Inferior parietal cortex (tissue), 1 donor: ENCODE results near the gene FGD6.
"Not testable (repeated sequence)": the region's sequence is repeated elsewhere in the genome, so short reads cannot be mapped to it uniquely, and the experiment has no call there.

Experiments
- DNase-seq: peaks from one replicate; pipeline ENCODE4 v3.0.0-alpha.2; 2016; ENCODE audit errors: extremely low spot score

The FGD6 gene

DNA sequence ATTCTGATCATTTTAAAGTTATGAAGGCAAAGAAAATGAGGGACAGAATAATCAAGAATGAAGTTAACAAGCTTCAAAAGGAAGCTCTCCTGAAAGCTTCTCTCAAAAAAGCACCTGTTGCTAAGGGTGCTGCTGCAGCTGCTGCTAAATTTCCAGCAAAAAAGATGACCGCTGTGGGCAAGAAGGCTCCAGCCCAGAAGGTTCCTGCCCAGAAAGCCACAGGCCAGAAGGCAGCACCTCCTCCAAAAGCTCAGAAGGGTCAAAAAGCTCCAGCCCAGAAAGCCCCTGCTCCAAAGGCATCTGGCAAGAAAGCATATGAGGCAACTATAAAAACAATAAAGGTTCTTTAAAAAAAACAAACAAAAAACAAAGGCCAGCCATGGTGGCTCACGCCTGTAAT is 91.2 kb downstream of the FGD6 start:
- no peak for DNase-seq

- no peak for DNase-seq
These were observed 93.2 kb downstream of the FGD6 start for GRCh38 chr12:95124106-95124505.

GRCh38 chr12:95118788-95119179 is 98.5 kb downstream of the FGD6 start:
- no peak for DNase-seq

DNA sequence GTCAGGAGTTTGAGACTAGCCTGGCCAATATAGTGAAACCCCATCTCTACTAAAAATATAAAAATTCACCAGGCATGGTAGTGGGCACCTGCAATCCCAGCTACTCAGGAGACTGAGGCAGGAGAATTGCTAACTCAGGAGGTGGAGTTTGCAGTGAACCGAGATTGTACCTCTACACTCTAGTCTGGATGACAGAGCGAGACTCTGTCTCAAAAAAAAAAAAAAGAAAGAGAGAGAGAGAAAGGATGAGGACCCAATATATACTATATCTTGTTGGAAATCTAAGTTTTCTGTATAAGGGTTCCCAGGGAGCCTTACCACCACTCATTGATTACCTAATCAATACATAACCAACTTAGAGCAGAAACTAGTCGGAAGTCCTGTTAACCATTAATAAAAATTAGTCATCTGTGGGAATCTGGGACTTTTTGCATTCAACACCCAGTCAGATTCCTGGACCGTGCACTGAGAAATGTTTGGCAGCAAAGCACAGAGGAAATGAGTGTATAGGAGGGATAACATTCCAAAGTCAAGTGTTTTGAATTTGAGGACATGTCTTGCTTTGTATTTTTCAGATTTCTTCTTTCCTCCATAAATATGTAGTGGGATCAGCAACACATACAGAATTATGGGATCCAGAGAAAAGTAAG is 99.0 kb downstream of the FGD6 start:
- no peak for DNase-seq

GRCh38 chr12:95117178-95117599 is 100.1 kb downstream of the FGD6 start:
- DNase-seq, result peak; percentile 88

DNA sequence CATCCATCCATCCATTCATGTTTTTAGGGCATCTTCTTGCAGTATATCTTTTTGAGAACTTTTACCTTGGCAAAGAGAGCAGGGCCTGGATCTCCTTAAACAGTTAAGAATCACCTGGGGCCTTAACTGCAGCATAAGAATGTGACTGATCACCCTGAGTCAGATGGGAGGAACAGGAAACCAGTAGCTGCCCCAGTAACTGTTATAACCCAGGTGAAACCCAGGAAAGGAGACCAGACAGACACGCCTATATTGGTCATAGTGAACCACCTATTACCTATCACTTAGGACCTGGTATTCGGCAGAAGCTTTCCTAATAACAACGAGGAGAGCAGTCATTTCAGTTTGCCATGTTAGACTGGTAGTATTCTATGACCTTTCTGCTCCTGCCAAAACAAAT is 100.5 kb downstream of the FGD6 start:
- DNase-seq, result no peak

DNA sequence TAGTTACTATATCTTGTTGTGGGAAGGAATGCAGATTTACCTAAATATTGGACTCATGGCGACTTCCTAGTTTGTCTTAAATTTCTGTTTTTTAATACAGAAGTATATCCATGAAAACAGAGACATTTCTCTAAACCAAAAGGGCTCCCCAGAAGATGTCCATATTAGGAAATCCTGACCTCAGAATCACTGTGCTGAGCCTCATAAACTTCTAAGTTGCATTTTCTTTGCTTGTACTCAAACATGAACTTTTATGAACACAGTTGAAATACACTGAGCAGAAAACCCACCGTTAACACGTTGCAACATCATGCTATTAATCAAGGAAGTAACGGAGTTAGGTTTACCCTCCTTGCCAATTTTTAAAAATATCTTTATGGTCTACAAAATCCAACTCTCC is 100.9 kb downstream of the FGD6 start:
- no peak for DNase-seq

DNA sequence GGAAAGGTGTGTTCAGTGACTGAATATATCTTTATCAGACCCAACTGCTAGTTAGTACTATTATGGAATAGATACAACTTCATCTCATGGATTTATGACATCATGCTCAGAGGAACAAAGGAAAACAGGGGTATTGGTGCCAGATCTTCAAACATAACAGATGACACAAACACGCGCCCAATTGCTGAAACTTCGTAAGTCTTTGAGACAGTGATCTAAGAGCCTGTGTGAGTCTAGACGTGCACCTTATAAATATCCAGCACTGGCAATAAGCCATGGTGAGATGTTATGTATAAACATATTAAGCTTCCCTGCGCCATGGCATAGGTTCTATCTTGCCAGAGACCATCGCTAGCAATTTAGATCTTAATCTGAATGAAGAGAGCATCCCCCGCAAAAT is 101.6 kb downstream of the FGD6 start:
- no peak for DNase-seq

GRCh38 chr12:95114766-95115405 is 102.4 kb downstream of the FGD6 start:
- no peak for DNase-seq

GRCh38 chr12:95107362-95107761 is 109.9 kb downstream of the FGD6 start:
- DNase-seq, result no peak

GRCh38 chr12:95105540-95105939 is 111.7 kb downstream of the FGD6 start:
- DNase-seq, result no peak

DNA sequence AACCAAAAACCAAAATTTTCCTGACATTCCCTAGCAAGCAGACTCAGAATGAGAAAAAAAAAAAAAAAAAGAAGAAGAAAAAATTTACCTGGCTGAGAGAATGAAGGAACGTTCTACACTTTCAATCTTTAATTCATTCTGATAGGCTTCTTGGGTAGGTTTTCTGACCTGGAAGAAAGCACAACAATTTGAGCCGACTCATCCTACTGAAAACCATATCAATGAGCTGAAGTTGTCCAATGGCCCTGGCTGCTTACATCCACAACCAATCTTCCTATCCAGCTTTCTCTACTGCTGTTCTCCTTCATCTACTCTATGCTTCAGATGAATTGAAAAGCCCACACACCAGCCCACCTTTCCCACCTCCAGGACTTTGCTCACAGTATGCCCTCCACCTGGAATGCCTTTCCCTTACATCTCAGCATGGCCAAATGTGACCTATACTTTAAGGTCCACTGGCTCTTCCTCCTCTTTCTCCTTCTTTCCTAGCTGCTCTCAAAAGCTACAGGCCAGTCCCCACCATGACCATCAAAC is 112.3 kb downstream of the FGD6 start:
- no peak for DNase-seq

DNA sequence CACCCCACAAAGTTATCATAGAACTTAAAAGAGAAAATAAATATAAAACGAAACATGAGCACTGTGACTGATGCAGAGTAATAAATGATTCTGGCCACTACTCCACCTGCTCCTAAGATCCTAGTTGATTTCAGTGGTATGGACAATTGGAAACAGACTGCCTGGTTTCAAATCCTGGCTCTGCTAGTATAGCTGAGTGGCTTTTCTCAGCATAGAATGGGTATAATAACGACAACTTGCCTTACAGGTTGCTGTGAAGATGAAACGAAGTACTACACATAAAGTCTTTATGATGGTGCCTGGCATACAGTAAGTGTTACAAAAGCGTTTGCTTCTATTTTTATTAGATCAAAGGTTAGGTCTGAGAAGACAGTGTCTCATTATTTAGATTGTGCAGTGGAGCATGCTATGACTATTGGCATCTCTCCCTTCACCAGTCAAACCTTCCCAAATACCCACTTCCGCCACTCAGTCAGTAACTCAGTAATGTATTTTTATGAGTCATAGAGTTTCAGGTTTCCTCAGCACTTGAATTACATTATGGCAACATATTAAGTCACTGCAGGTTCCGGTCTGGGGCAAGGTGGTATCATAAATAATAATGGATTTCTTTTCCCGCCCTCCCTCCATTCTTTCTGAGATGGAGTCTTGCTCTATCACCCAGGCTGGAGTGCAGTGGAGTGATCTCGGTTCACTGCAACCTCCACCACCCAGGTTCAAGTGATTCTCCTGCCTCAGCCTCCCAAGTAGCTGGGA is 114.2 kb downstream of the FGD6 start:
- no peak for DNase-seq

DNA sequence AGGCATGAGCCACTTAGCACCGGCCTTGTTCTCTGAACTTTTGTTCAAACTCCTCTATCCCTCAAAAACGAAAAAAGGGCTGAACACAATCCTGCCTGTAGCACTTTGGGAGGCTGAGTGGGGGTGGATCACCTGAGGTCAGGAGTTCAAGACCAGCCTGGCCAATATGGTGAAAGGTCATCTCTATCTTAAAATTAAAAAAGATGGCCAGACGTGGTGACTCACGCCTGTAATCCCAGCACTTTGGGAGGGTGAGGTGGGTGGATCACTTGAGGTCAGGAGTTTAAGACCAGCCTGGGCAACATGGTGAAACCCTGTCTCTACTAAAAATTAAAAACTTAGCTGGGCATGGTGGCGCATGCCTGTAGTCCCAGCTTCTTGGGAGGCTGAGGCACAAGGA is 115.3 kb downstream of the FGD6 start:
- not testable (repeated sequence) for DNase-seq

GRCh38 chr12:95100264-95101190 is 116.7 kb downstream of the FGD6 start:
- DNase-seq, result no peak

GRCh38 chr12:95099270-95099790 is 117.9 kb downstream of the FGD6 start:
- no peak for DNase-seq

- DNase-seq, result peak; percentile 56
These were observed 120.4 kb downstream of the FGD6 start for GRCh38 chr12:95096852-95097251.

GRCh38 chr12:95096378-95096777 is 120.9 kb downstream of the FGD6 start:
- no peak for DNase-seq

DNA sequence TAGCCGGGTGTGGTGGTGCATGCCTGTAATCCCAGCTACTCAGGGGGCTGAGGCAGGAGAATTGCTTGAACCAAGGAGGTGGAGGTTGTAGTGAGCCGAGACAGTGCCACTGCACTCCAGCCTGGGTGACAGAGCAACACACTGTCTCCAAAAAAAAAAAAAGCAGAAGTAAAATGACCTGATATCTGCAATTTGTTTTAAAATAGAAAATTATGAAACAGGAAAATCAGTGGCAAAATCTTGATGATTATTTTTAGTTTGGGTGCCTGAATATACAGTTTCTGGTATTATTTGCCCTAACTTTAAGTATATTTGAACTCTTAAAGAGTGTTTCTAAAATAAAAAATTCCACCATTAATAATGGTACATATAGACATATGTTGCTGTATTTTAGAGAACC is 121.4 kb downstream of the FGD6 start:
- DNase-seq, result not testable (repeated sequence)

- DNase-seq, result no peak
These were observed 127.8 kb downstream of the FGD6 start for GRCh38 chr12:95089462-95089861.

DNA sequence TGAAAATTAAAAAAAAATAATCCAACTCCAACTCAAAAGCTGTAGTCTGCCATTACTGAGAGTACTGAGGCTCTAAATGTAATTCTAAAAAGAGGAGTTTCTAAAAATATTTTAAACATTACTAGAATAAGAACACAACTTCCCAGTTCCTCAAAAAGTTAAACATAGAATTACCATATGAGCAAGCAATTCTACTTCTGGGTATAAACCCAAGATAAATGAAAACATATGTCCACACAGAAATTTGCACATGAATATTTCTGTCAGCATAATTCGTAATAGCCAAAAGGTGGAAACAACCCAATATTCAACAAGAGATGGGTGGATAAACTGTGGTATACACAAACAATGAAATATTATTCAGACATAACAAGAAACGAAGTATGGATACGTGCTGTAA is 128.9 kb downstream of the FGD6 start:
- no peak for DNase-seq
